Endothelial cell of umbilical vein (primary cell): ENCODE results near the gene CEP63. TPM values are rescaled to one million over a fixed set of nuclear protein-coding genes. Genes with fewer than 3 reads are reported as not detected.

Experiments used
- BruUV-seq: library from RNA; stranded (reverse); fragments of 400-500 nt; replicated peaks from 2 replicates; lab custom pipeline; 2021; lab: Mats Ljungman, UMichigan
- CTCF ChIA-PET: fragments of 300-600, 350-600 bp; sonication (Branson Sonifier 250); formaldehyde crosslinking; loops from one replicate; lab custom pipeline; 2021; ENCODE audit warnings: antibody characterized with exemption, inconsistent platforms; lab: Charles Lee
- POLR2A ChIA-PET: fragments of 300-600, 350-600 bp; sonication (Branson Sonifier 250); formaldehyde crosslinking; loops from one replicate; lab custom pipeline; 2021; ENCODE audit warnings: antibody characterized with exemption, inconsistent platforms; lab: Charles Lee
- DNase-seq: peaks from one replicate; pipeline ENCODE4 v3.0.0-alpha.2; 2011; ENCODE audit warnings: low read depth, low spot score
- FAIRE-seq: peaks from 2 replicates; lab custom pipeline; 2011; peaks lifted over from hg19 to GRCh38; lab: Jason Lieb, UNC
- H2AFZ ChIP-seq: 2 replicates; pipeline ENCODE4 v1.6.0; 2012; ENCODE audit warnings: low read depth, low read length, control low read depth, inconsistent platforms
- H3K27ac ChIP-seq: 2 replicates; pipeline ENCODE4 v1.5.1; 2011; ENCODE audit warnings: low read depth, mild to moderate bottlenecking, control low read depth, low read length, moderate library complexity; ENCODE audit not compliant: insufficient read depth
- H3K27me3 ChIP-seq, 2 experiments: 2 replicates each; pipeline versions ENCODE4 v1.6.0 to v1.6.1; 2011; ENCODE audit warnings: low read length in 2 of 2, mixed read lengths in 1 of 2; ENCODE audit not compliant: control insufficient read depth in 2 of 2, insufficient read depth in 2 of 2
- H3K36me3 ChIP-seq, 2 experiments: 2 replicates in 1 of 2; 3 replicates in 1 of 2; pipeline ENCODE4 v1.5.1; 2011; ENCODE audit warnings: low read length in 2 of 2, mild to moderate bottlenecking in 1 of 2, moderate library complexity in 1 of 2; ENCODE audit not compliant: control insufficient read depth in 2 of 2, insufficient read depth in 2 of 2; ENCODE audit errors: extremely low read depth in 1 of 2
- H3K4me1 ChIP-seq: 3 replicates; pipeline ENCODE4 v1.5.1; 2011; ENCODE audit warnings: mild to moderate bottlenecking, low read length; ENCODE audit not compliant: control insufficient read depth, insufficient read depth; ENCODE audit errors: extremely low read depth
- H3K4me2 ChIP-seq: 2 replicates; pipeline ENCODE4 v1.6.1; 2011; ENCODE audit warnings: low read length, control low read depth, mixed read lengths; ENCODE audit not compliant: insufficient read depth
- H3K4me3 ChIP-seq, 3 experiments: fragments of 200-600 bp in 1 of 3; sonication (generic), shearing (Covaris generic) in 1 of 3; replicated peaks in 1 of 3; 2 replicates each; pipeline ENCODE4 v1.5.1; 2011 to 2016; ENCODE audit warnings: control low read depth in 3 of 3, low read length in 3 of 3, mild to moderate bottlenecking in 2 of 3, inconsistent platforms in 1 of 3, low read depth in 1 of 3, moderate library complexity in 1 of 3; ENCODE audit not compliant: insufficient read depth in 1 of 3
- H3K79me2 ChIP-seq: 2 replicates; pipeline ENCODE4 v1.6.0; 2012; ENCODE audit warnings: low read length, inconsistent platforms; ENCODE audit not compliant: control insufficient read depth, insufficient read depth
- H3K9ac ChIP-seq: replicated peaks from 2 replicates; pipeline ENCODE3; 2011; ENCODE audit warnings: low read length, control low read depth; ENCODE audit not compliant: insufficient read depth; ENCODE audit errors: extremely low read depth
- H3K9me1 ChIP-seq: replicated peaks from 3 replicates; pipeline ENCODE4 v1.6.0; 2011; ENCODE audit warnings: mild to moderate bottlenecking, low read length; ENCODE audit not compliant: control insufficient read depth, insufficient read depth; ENCODE audit errors: extremely low read depth
- H3K9me3 ChIP-seq: replicated peaks from 2 replicates; pipeline ENCODE4 v1.5.1; 2012; ENCODE audit warnings: low read length, inconsistent platforms; ENCODE audit not compliant: control insufficient read depth, insufficient read depth
- H4K20me1 ChIP-seq: replicated peaks from 2 replicates; pipeline ENCODE3; 2011; ENCODE audit warnings: mild to moderate bottlenecking, low read length; ENCODE audit not compliant: control insufficient read depth, insufficient read depth; ENCODE audit errors: extremely low read depth
- CTCF ChIP-seq, 2 donors: IDR thresholded peaks; 1 replicate in 1 of 2; 2 replicates in 1 of 2; pipeline ENCODE4 v1.5.1; 2011; ENCODE audit warnings: low read length in 2 of 2, mild to moderate bottlenecking in 2 of 2, moderate library complexity in 2 of 2, control low read depth in 1 of 2, inconsistent platforms in 1 of 2, low read depth in 1 of 2; ENCODE audit not compliant: insufficient read depth in 1 of 2; ENCODE audit errors: extremely low read depth in 1 of 2
- EZH2 ChIP-seq: IDR thresholded peaks from 2 replicates; pipeline ENCODE4 v1.6.1; 2012; ENCODE audit warnings: borderline replicate concordance, low read depth, mild to moderate bottlenecking, moderate library complexity, low read length, inconsistent platforms; ENCODE audit not compliant: severe bottlenecking
- FOS ChIP-seq: IDR thresholded peaks from 2 replicates; pipeline ENCODE4 v1.6.1; 2011; ENCODE audit warnings: mild to moderate bottlenecking, low read length, moderate library complexity, borderline replicate concordance; ENCODE audit not compliant: insufficient read depth
- GATA2 ChIP-seq: IDR thresholded peaks from 2 replicates; pipeline ENCODE4 v1.7.0; 2011; ENCODE audit warnings: low read depth, mild to moderate bottlenecking, moderate library complexity, mixed read lengths, low read length; ENCODE audit not compliant: insufficient read length, insufficient read depth
- JUN ChIP-seq: IDR thresholded peaks from 2 replicates; pipeline ENCODE4 v1.6.1; 2011; ENCODE audit warnings: borderline replicate concordance, low read depth; ENCODE audit not compliant: insufficient read length, insufficient read depth
- MYC ChIP-seq: IDR thresholded peaks from one replicate; pipeline ENCODE4 v1.6.1; 2011; ENCODE audit warnings: mild to moderate bottlenecking, low read depth, low read length
- POLR2A ChIP-seq: IDR thresholded peaks from 2 replicates; pipeline ENCODE4 v1.6.1; 2012; ENCODE audit warnings: low read depth, mild to moderate bottlenecking, control low read depth, low read length
- POLR2AphosphoS5 ChIP-seq: IDR thresholded peaks from 2 replicates; pipeline ENCODE4 v1.6.1; 2012; ENCODE audit warnings: low read depth, mild to moderate bottlenecking, control low read depth, low read length, moderate library complexity; ENCODE audit not compliant: insufficient read depth
- dilution Hi-C: fragments of 300-500 bp; cut with MboI; formaldehyde crosslinking; loops from one replicate; pipeline ENCODE4 v1.15.0; 2019; ENCODE audit warnings: low sequenced_read_pairs; ENCODE audit not compliant: extremely low pct_ligation_motif_present
- intact Hi-C: fragments of 100-400 bp; cut with micrococcal nuclease; formaldehyde crosslinking; loops from one replicate; pipeline ENCODE4 v1.10.0; 2022
- polyA plus RNA-seq, 4 experiments: library from polyadenylated mRNA; depleted of rRNA in 3 of 4; stranded (reverse) in 3 of 4; unstranded in 1 of 4; fragments of >200 nt; gene quantifications; 2 replicates each; pipeline versions ENCODE4 v1.2.1 to v1.2.3, GENCODE V29; 2011 to 2012; ENCODE audit warnings: missing spikeins in 1 of 4
- total RNA-seq: library from RNA; stranded (reverse); gene quantifications from 2 replicates; pipeline ENCODE4 v1.2.3, GENCODE V29; 2021
- TF ChIP-seq, protein P1 (sequence below): IDR thresholded peaks from 2 replicates; pipeline ENCODE4 v1.6.1; 2011; ENCODE audit not compliant: insufficient read depth, insufficient read length

Gene CEP63
- total and polyA plus RNA-seq, 2 donors (not counting 3 experiments of a cell fraction or from before 2014, with no cell fraction given), result 5.7 to 29.4 TPM

GRCh38 chr3:134535186-134535970 lies 49.5 kb downstream of the CEP63 start:
- no peaks in the 10 kb centered on the region for H3K9me3 ChIP-seq
- no peak for DNase-seq
- H3K4me3 ChIP-seq, result no peak overlapping the region
- no peaks in the 10 kb centered on the region for H3K27me3 ChIP-seq
- no peaks in the 10 kb centered on the region for H3K9me1 ChIP-seq
- POLR2A ChIA-PET, result no interaction called here
- peaks cover 0 to 5% of the 10 kb centered on the region in 2 experiments for H3K36me3 ChIP-seq
- BruUV-seq, result no TSS peak
- dilution Hi-C loops, result no loop called here
- no peak overlapping the region for H2AFZ ChIP-seq
- CTCF ChIA-PET, result no interaction called here
- TF ChIP-seq POLR2A (no peak), GATA2 (no peak), EZH2 (no peak), MYC (no peak), POLR2AphosphoS5 (no peak), CTCF (IDR thresholded peaks at IDR 0.05; ENCODE audit: extremely low read depth in 1 of 2, insufficient read depth in 1 of 2, low read depth in 1 of 2, low read length in 2 of 2) (no peak), FOS (no peak), JUN (no peak)
- TF ChIP-seq, protein P1, sequence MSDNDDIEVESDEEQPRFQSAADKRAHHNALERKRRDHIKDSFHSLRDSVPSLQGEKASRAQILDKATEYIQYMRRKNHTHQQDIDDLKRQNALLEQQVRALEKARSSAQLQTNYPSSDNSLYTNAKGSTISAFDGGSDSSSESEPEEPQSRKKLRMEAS, result no peak
- FAIRE-seq, result no peak
- H3K79me2 ChIP-seq, result no peaks in the 10 kb centered on the region
- no peak overlapping the region for H3K4me2 ChIP-seq
- intact Hi-C loops, result no loop called here
- H3K27ac ChIP-seq, result no peak overlapping the region
- H4K20me1 ChIP-seq, result no peaks in the 10 kb centered on the region
- H3K4me1 ChIP-seq, result no peaks in the 10 kb centered on the region
- no peak overlapping the region for H3K9ac ChIP-seq
